Mucosa of descending colon (tissue), 3 donors: Measurements from ENCODE around the gene SAMD9L. TPM values are rescaled to one million over a fixed set of nuclear protein-coding genes. Genes with fewer than 3 reads are reported as not detected.

Source experiments
- ATAC-seq: fragments of 200-7000 bp; cut with Tn5 transposase; one replicate; pipeline ENCODE4 v1.9.1; 2020; ENCODE audit warnings: mild to moderate bottlenecking, moderate library complexity
- DNase-seq, 3 donors: peaks; one replicate each; pipeline ENCODE4 v3.0.0-alpha.2; 2020
- H3K36me3 ChIP-seq: fragments of 200-600 bp; one replicate; pipeline ENCODE4 v1.8.0; 2021; ENCODE audit warnings: low read depth, mild to moderate bottlenecking
- H3K4me1 ChIP-seq: fragments of 200-600 bp; one replicate; pipeline ENCODE4 v1.8.0; 2021; ENCODE audit warnings: low read depth, mild to moderate bottlenecking
- H3K4me3 ChIP-seq: fragments of 200-600 bp; one replicate; pipeline ENCODE4 v1.8.0; 2021; ENCODE audit warnings: mild to moderate bottlenecking
- H3K9me3 ChIP-seq: fragments of 200-600 bp; one replicate; pipeline ENCODE4 v1.8.0; 2021; ENCODE audit warnings: mild to moderate bottlenecking
- CTCF ChIP-seq: fragments of 200-600 bp; IDR thresholded peaks from one replicate; pipeline ENCODE4 v1.8.0; 2022; ENCODE audit warnings: antibody characterized with exemption, mild to moderate bottlenecking
- intact Hi-C, 2 donors: fragments of 100-400 bp; cut with DNase I in 1 of 2; cut with micrococcal nuclease in 1 of 2; formaldehyde crosslinking; loops; one replicate each; pipeline versions ENCODE4 v1.11.0 to v1.11.1; 2022; cut with DNase I, micrococcal nuclease
- total RNA-seq, 3 donors: library from RNA; stranded (reverse); fragmentation: NEBNext Ultra II Directional in 2 of 3; extraction: Animal tissue kit (Norgen Biotek cat#: 25700) in 2 of 3; gene quantifications; one replicate each; pipeline versions ENCODE4 v1.2.1 to v1.2.4, GENCODE V29; 2021 to 2023
- donor health status: DM: no; HTN: no; CAD: no; lungs with moderate emphysema.
- donor health status: DM: no; HTN: no; CAD: no.
- donor health status: DM: no; HTN: yes; CAD: no.

The SAMD9L gene
- total RNA-seq, 3 donors from 2014 or later: 16.9 to 27.6 (median 22.8) TPM

DNA sequence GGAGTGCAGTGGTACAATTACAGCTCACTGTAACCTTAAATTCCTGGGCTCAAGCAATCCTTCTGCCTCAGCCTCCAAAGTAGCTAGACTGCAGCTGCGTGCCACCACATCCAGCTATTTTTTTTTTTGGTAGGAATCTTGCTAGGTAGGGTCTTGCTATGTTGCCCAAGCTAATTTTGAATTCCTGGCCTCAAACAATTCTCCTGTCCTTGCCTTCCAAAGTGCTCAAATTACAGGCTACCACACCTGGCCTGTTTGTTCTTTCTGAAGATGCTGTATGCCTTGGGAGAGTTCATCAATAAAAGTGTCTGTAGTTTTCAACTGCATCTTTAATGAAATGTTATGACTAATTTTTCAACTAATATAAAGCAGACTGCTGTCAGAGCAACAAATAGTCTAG lies 30.9 kb downstream of the SAMD9L start:
- Histone ChIP-seq H3K36me3 (no peaks in the 10 kb centered on the region), H3K4me3 (peak overlapping the region; percentile 12), H3K9me3 (peaks cover 9% of the 10 kb centered on the region), H3K4me1 (peaks cover 9% of the 10 kb centered on the region)
- intact Hi-C loops: no loop called here
- TF ChIP-seq CTCF: no peak
- DNase-seq (no peak), ATAC-seq (no peak)

GRCh38 chr7:93115796-93116195 lies 32.4 kb downstream of the SAMD9L start:
- no peak for TF ChIP-seq CTCF
- Histone ChIP-seq H3K4me3 (no peak overlapping the region), H3K4me1 (peaks cover 6% of the 10 kb centered on the region), H3K36me3 (no peaks in the 10 kb centered on the region), H3K9me3 (peaks cover 8% of the 10 kb centered on the region)
- intact Hi-C loops: no loop called here
- peak in 2 of 3 donors; percentile 16 to 31 for DNase-seq
- peak; percentile 80 for ATAC-seq

GRCh38 chr7:93108003-93108402 lies 40.2 kb downstream of the SAMD9L start:
- ATAC-seq (no peak), DNase-seq (no peak)
- peaks cover 79% of the 10 kb centered on the region for H3K9me3 ChIP-seq
- H3K4me3 ChIP-seq: no peak overlapping the region
- H3K4me1 ChIP-seq: no peaks in the 10 kb centered on the region
- peaks cover 4% of the 10 kb centered on the region for H3K36me3 ChIP-seq
- TF ChIP-seq CTCF: no peak
- intact Hi-C loops: no loop called here

- peaks cover 36% of the 10 kb centered on the region for H3K9me3 ChIP-seq
Observed at GRCh38 chr7:93097388-93097787, 50.8 kb downstream of the SAMD9L start.

GRCh38 chr7:93092757-93093370 lies 55.3 kb downstream of the SAMD9L start:
- TF ChIP-seq CTCF: no peak
- intact Hi-C loops: no loop called here
- DNase-seq (peak in 1 of 3 donors; percentile 12), ATAC-seq (peak; percentile 60)
- Histone ChIP-seq H3K36me3 (no peaks in the 10 kb centered on the region), H3K4me3 (no peak overlapping the region), H3K4me1 (no peaks in the 10 kb centered on the region), H3K9me3 (no peaks in the 10 kb centered on the region)

More at GRCh38 chr7:93097388-93097787, 50.8 kb downstream of the SAMD9L start:
- TF ChIP-seq CTCF: no peak
- no peak overlapping the region for H3K4me3 ChIP-seq
- DNase-seq (no peak), ATAC-seq (no peak)
- H3K4me1 ChIP-seq: no peaks in the 10 kb centered on the region
- intact Hi-C loops: no loop called here
- no peaks in the 10 kb centered on the region for H3K36me3 ChIP-seq

Other genes with a start within 250 kb of the SAMD9L start
- gene SAMD9, start 30.4 kb downstream of the SAMD9L start, total RNA-seq: 10 to 100 TPM; 22.6 to 41.8 (median 33.1) TPM
- gene HEPACAM2, start 78.1 kb upstream of the SAMD9L start, total RNA-seq: 100 to 1,000 TPM in 1 of 3 donors, 10 to 100 TPM in 2; 24.2 to 106 (median 70.6) TPM
- gene VPS50, start 84.0 kb upstream of the SAMD9L start, total RNA-seq: 10 to 100 TPM; 24.6 to 42.4 (median 30.2) TPM